HUES48 (cell line): ENCODE measurements around the gene ZNF775.

Experiments used
- H3K27ac ChIP-seq: one replicate; pipeline ENCODE4 v1.7.0; 2013; ENCODE audit warnings: low read depth, low read length, inconsistent platforms
- H3K27me3 ChIP-seq: 2 replicates; pipeline ENCODE4 v1.6.1; 2013; ENCODE audit warnings: mild to moderate bottlenecking, low read length; ENCODE audit not compliant: control insufficient read depth, insufficient read depth
- H3K36me3 ChIP-seq: 2 replicates; pipeline ENCODE4 v1.6.1; 2013; ENCODE audit warnings: low read length; ENCODE audit not compliant: control insufficient read depth, insufficient read depth
- H3K4me1 ChIP-seq: 2 replicates; pipeline ENCODE4 v1.6.1; 2013; ENCODE audit warnings: mild to moderate bottlenecking, low read length; ENCODE audit not compliant: control insufficient read depth, insufficient read depth
- H3K4me3 ChIP-seq: 2 replicates; pipeline ENCODE4 v1.5.1; 2013; ENCODE audit warnings: mild to moderate bottlenecking, low read depth, low read length
- H3K9ac ChIP-seq: 2 replicates; pipeline ENCODE4 v1.6.1; 2013; ENCODE audit warnings: mild to moderate bottlenecking, low read depth, low read length, moderate library complexity
- H3K9me3 ChIP-seq: 2 replicates; pipeline ENCODE4 v1.6.1; 2013; ENCODE audit warnings: low read length; ENCODE audit not compliant: control insufficient read depth, insufficient read depth

ZNF775 gene

GRCh38 chr7:150409300-150410030 lies 30.3 kb downstream of the ZNF775 start:
- Histone ChIP-seq H3K4me1 (peaks cover 15% of the 10 kb centered on the region), H3K27ac (no peak overlapping the region), H3K9ac (no peak overlapping the region)

DNA sequence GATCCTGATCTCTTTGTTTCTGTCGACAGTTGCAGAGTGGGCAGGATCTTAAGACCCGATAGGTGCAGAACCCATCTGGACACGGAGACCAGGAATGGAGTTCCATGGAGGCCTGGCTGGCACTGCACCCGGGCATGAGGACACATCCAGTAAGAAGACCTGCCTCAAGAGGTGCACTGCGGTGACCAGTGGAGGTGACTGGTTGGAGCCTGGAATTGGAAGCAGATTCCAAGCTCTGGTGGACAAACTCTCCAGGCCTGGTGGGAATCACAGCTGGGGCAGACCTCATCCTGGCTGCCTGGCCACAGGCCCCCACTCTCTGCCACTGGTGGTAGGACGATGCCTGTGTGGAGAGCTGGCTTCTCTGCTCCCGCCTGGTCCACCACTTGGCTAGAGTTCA lies 31.0 kb downstream of the ZNF775 start:
- no peak overlapping the region for H3K9ac ChIP-seq
- H3K36me3 ChIP-seq = peaks cover 37% of the 10 kb centered on the region
- peaks cover 12% of the 10 kb centered on the region for H3K4me1 ChIP-seq
- H3K4me3 ChIP-seq = no peak overlapping the region
- H3K27me3 ChIP-seq = no peaks in the 10 kb centered on the region
- H3K27ac ChIP-seq = no peak overlapping the region
- H3K9me3 ChIP-seq = no peaks in the 10 kb centered on the region

More at GRCh38 chr7:150409300-150410030, 30.3 kb downstream of the ZNF775 start:
- Histone ChIP-seq H3K36me3 (peaks cover 37% of the 10 kb centered on the region), H3K27me3 (no peaks in the 10 kb centered on the region), H3K9me3 (no peaks in the 10 kb centered on the region), H3K4me3 (no peak overlapping the region)

DNA sequence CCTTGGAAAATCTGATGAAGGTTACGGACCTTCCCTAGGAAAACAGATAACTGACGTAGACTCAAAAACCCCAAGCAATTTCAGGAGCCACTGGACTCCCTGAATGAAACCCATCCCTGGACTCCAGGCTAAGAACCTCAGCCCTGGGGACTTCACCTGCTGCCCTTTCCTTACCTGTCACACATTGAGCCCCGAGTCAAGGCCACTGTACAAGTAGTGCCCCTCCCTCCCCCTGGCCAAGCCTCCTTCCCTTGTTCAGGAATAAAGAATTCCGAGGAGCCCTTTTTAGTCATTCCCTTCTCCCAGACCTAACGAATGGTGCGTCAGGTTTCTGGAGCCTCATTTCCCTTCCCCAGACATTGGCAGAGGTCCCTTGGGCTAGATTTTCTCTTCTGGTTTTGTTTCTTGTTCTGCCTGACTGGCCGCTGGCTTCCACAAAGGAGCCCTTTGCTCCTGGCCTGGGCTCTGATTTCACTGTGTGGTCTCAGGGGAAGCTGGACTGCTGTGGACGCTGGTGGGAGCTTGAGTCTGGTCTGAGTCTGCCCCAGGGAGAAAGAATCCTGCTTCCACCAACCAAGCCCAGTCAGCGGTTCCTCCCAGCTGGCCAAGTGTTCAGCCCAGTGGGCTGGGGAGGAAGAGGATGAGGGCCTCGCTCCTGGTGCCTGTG lies 31.7 kb downstream of the ZNF775 start:
- Histone ChIP-seq H3K4me3 (no peak overlapping the region), H3K9ac (no peak overlapping the region), H3K27me3 (no peaks in the 10 kb centered on the region), H3K27ac (no peak overlapping the region), H3K9me3 (no peaks in the 10 kb centered on the region), H3K4me1 (peaks cover 12% of the 10 kb centered on the region), H3K36me3 (peaks cover 37% of the 10 kb centered on the region)

DNA sequence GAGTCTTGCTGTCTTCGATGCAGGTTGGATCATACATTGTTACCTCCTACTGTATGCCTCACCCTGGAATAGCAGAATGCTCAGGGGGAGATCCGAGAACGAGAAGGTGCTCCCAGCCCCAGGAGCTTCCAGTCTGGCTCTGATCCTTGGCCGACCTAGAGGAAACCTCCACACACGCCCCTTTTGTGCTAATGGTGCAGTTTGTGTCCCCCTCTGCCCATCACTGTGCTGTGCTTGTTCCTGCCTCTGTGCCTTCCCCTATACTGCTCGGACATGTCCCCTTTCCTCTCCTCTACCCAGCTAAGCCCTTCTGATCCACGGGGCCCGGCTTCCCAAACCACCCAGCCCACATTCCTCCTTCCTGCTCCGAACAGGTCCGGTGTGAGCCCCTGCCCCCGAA lies 32.5 kb downstream of the ZNF775 start:
- H3K36me3 ChIP-seq = peaks cover 37% of the 10 kb centered on the region
- H3K27ac ChIP-seq = no peak overlapping the region
- peaks cover 7% of the 10 kb centered on the region for H3K4me1 ChIP-seq

DNA sequence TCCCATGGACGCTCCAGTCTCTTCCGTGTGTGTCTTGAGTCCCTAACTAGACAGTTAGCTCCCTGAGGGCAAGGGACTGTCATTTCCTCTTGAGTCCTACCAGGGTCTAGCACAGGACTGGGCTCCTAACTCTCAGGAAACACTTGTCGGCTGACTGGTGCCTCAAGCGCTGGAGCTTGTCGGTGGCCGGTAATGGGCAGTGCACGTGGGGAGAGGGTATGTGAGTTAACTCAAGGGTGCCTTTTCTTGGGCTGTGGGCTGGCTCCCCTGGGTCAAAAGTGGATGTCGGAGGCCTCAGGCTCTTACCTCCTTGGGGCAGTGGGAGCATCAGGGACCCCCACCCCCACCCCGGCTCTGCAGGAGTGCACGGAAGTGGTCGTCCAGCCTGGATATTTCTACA lies 32.9 kb downstream of the ZNF775 start:
- Histone ChIP-seq H3K4me3 (no peak overlapping the region), H3K9me3 (no peaks in the 10 kb centered on the region), H3K4me1 (peaks cover 2% of the 10 kb centered on the region), H3K27me3 (no peaks in the 10 kb centered on the region), H3K36me3 (peaks cover 37% of the 10 kb centered on the region), H3K9ac (no peak overlapping the region), H3K27ac (no peak overlapping the region)

More for the DNA sequence above, 32.5 kb downstream of the ZNF775 start:
- Histone ChIP-seq H3K4me3 (no peak overlapping the region), H3K9me3 (no peaks in the 10 kb centered on the region), H3K9ac (no peak overlapping the region), H3K27me3 (no peaks in the 10 kb centered on the region)

DNA sequence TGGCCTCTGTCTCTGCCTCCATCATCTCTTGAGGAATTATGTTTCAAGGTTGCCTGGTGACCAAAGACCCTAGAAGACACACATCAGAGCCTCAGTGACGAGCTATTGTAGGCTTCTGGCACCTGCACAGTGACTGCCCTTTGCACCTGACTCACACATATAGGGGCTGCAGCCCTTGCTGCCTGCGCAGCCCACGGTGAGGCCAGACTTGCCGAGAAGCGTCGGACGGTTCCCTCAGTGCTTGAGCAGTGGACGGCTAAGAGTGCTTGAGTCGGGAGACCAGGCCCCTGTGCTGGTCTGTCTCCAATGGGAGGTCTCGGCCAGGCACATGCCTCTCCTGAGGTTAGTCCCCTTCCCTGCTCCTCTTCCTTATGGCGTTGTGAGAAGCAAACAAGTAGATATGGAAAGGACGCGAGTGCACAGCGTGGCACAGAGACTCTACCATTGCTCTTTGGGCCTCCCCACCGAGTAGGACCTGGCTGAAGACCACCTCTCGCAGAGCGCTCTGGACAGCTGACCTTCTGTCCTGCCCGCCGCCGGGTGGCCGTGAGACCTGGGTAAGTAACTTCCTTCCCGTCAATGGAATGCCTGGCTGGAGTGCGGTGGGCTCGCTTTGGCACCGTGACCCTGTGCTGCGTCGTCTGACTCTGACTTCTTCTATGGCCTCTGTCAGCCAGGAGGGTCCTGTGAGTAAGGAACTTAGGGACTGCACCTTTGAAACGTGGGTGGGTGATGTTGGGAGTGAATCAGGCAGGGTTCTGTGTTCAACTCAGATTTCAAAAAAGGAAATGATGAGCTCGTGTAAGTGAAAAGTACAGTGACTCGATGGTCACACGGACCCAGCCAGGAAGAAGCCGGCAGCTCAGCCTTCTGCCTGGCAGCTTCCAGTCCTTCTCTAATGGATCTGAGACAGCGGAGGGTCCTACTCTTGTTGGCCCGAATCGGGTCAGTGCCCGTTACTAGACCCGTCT lies 33.7 kb downstream of the ZNF775 start:
- no peak overlapping the region for H3K27ac ChIP-seq
- H3K9me3 ChIP-seq = no peaks in the 10 kb centered on the region
- peaks cover 34% of the 10 kb centered on the region for H3K36me3 ChIP-seq
- H3K9ac ChIP-seq = no peak overlapping the region
- H3K4me3 ChIP-seq = no peak overlapping the region
- no peaks in the 10 kb centered on the region for H3K27me3 ChIP-seq
- H3K4me1 ChIP-seq = no peaks in the 10 kb centered on the region

GRCh38 chr7:150413640-150414081 lies 34.5 kb downstream of the ZNF775 start:
- Histone ChIP-seq H3K4me1 (no peaks in the 10 kb centered on the region), H3K36me3 (peaks cover 31% of the 10 kb centered on the region), H3K9me3 (no peaks in the 10 kb centered on the region), H3K4me3 (no peak overlapping the region), H3K9ac (no peak overlapping the region), H3K27me3 (no peaks in the 10 kb centered on the region), H3K27ac (no peak overlapping the region)

GRCh38 chr7:150415161-150416153 lies 36.3 kb downstream of the ZNF775 start:
- H3K4me3 ChIP-seq = no peak overlapping the region
- peaks cover 5% of the 10 kb centered on the region for H3K27me3 ChIP-seq
- H3K36me3 ChIP-seq = peaks cover 13% of the 10 kb centered on the region
- H3K27ac ChIP-seq = no peak overlapping the region
- H3K9ac ChIP-seq = no peak overlapping the region
- peaks cover 1% of the 10 kb centered on the region; the same call in 1 of the 2 replicates for H3K4me1 ChIP-seq
- no peaks in the 10 kb centered on the region for H3K9me3 ChIP-seq

- H3K27ac ChIP-seq = no peak overlapping the region
- no peaks in the 10 kb centered on the region for H3K9me3 ChIP-seq
- peaks cover 6% of the 10 kb centered on the region for H3K27me3 ChIP-seq
- no peak overlapping the region for H3K4me3 ChIP-seq
- no peak overlapping the region for H3K9ac ChIP-seq
- no peaks in the 10 kb centered on the region for H3K36me3 ChIP-seq
- peaks cover 6% of the 10 kb centered on the region; the same call in 1 of the 2 replicates for H3K4me1 ChIP-seq
These were observed 38.1 kb downstream of the ZNF775 start for GRCh38 chr7:150417239-150417638.

DNA sequence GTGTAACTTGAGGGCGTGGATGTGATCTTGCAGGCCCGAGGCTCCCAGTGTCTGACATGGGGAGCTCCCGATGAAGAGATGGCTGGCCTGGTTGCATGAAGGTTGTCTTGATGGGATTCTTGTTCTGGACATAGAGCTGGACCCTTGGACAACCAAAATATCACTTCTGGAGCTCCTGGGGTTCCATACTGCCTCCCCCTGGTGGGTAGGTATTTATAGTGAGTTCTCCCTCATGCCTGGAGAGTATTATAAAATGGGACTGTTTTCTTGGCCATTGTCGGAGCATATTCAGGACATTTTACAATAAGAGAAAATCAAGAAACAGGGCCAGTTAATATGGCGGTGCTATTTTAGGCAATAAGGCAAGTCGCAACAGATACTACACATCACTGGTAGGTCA lies 38.7 kb downstream of the ZNF775 start:
- H3K27me3 ChIP-seq = peaks cover 6% of the 10 kb centered on the region
- no peak overlapping the region for H3K4me3 ChIP-seq
- H3K36me3 ChIP-seq = no peaks in the 10 kb centered on the region
- H3K27ac ChIP-seq = no peak overlapping the region
- H3K9ac ChIP-seq = no peak overlapping the region
- peaks cover 6% of the 10 kb centered on the region; the same call in 1 of the 2 replicates for H3K4me1 ChIP-seq
- no peaks in the 10 kb centered on the region for H3K9me3 ChIP-seq
